Stomach (tissue), 9 donors: ENCODE results near the gene CARS1. TPM values are rescaled to one million over a fixed set of nuclear protein-coding genes. Genes with fewer than 3 reads are reported as not detected.

Experiments used
- DNase-seq, 2 donors: peaks; one replicate each; pipeline versions ENCODE4 v3.0.0 to v3.0.0-alpha.2; 2013 to 2019
- H3K27ac ChIP-seq, 5 donors: fragments of 200-600 bp in 4 of 5; sonication (generic) in 4 of 5; one replicate each; pipeline ENCODE4 v1.5.1; 2013 to 2019; ENCODE audit warnings: mild to moderate bottlenecking in 1 of 5, moderate library complexity in 1 of 5
- H3K27me3 ChIP-seq, 3 donors: fragments of 200-600 bp; sonication (generic); one replicate each; pipeline ENCODE4 v1.5.1; 2017 to 2019; ENCODE audit warnings: mixed run types in 1 of 3
- H3K36me3 ChIP-seq, 4 donors: fragments of 200-600 bp; sonication (generic); 1 replicate in 3 of 4; 2 replicates in 1 of 4; pipeline ENCODE4 v1.5.1; 2016 to 2019
- H3K4me1 ChIP-seq, 4 donors: fragments of 200-600 bp; sonication (generic); one replicate each; pipeline ENCODE4 v1.5.1; 2016 to 2019
- H3K4me3 ChIP-seq, 4 donors: fragments of 200-600 bp; sonication (generic) in 3 of 4; one replicate each; pipeline ENCODE4 v1.5.1; 2016 to 2019; ENCODE audit warnings: mild to moderate bottlenecking in 1 of 4
- H3K9me3 ChIP-seq, 4 donors: fragments of 200-600 bp; sonication (generic); one replicate each; pipeline ENCODE4 v1.5.1; 2016 to 2019
- CTCF ChIP-seq, 7 experiments: fragments of 450-650 bp in 4 of 7; fragments of 200-600 bp in 3 of 7; sonication (generic) in 3 of 7; IDR thresholded peaks; one replicate each; pipeline ENCODE4 v1.5.1; 2016 to 2019; ENCODE audit warnings: antibody characterized with exemption in 7 of 7, control low read depth in 2 of 7, mild to moderate bottlenecking in 1 of 7
- EP300 ChIP-seq: sonication (generic); formaldehyde crosslinking; IDR thresholded peaks from one replicate; pipeline ENCODE4 v1.6.1; 2017; ENCODE audit warnings: antibody characterized with exemption
- POLR2A ChIP-seq, 4 donors: fragments of 450-650 bp; IDR thresholded peaks; one replicate each; pipeline ENCODE4 v1.6.1; 2016; ENCODE audit warnings: antibody characterized with exemption in 4 of 4, control low read depth in 2 of 4, mild to moderate bottlenecking in 1 of 4, moderate library complexity in 1 of 4
- POLR2AphosphoS5 ChIP-seq, 3 donors: sonication (generic); formaldehyde crosslinking; IDR thresholded peaks; one replicate each; pipeline ENCODE4 v1.6.1; 2016; ENCODE audit warnings: antibody characterized with exemption in 3 of 3
- WGBS, 5 donors: extraction: QIAGEN DNeasy Blood & Tissue Kit in 3 of 5; methylation state at CpG; one replicate each; pipeline versions ENCODE4 v1.1.5 to v1.1.7; 2013 to 2018; 5-methylcytosine and 5-hydroxymethylcytosine counted together
- intact Hi-C: fragments of 100-400 bp; cut with DNase I; formaldehyde crosslinking; loops from one replicate; pipeline ENCODE4 v1.15.1; 2023; ENCODE audit warnings: low total_unique reads
- polyA plus RNA-seq, 3 donors: library from polyadenylated mRNA; stranded (reverse); fragments of 200-250 nt; gene quantifications; one replicate each; pipeline ENCODE4 v1.2.3, GENCODE V29; 2013
- total RNA-seq, 5 donors: library from RNA; depleted of rRNA; stranded (reverse); fragments of >200 nt; gene quantifications; one replicate each; pipeline versions ENCODE4 v1.1.0 to v1.2.3, GENCODE V29; 2014 to 2016
- donor health status: healthy with polysubstance abuse.
- donor health status: Bipolar disorder and iron deficiency.
- donor health status: healthy.

The CARS1 gene
- total and polyA plus RNA-seq, 8 donors = 25.2 to 54.2 (median 41.8) TPM

GRCh38 chr11:3014943-3015342 lies 42.3 kb downstream of the CARS1 start:
- Histone ChIP-seq H3K4me1 (peaks cover 0 to 8% (median 0%) of the 10 kb centered on the region in 4 donors), H3K27ac (peak overlapping the region in 3 of 5 donors; percentile 10 to 36 (median 32)), H3K4me3 (no peak overlapping the region), H3K36me3 (peaks cover 85 to 100% (median 100%) of the 10 kb centered on the region in 4 donors), H3K9me3 (no peaks in the 10 kb centered on the region), H3K27me3 (no peaks in the 10 kb centered on the region)
- intact Hi-C loops = no loop called here
- WGBS, 5 donors = 66 to 94% (median 82%) methylated on average over 3 to 4 of the region's 4 CpGs
- no peak for DNase-seq
- TF ChIP-seq EP300 (no peak), CTCF (IDR thresholded peaks at IDR 0.05) (no peak), POLR2A (IDR thresholded peaks at IDR 0.05) (no peak), POLR2AphosphoS5 (IDR thresholded peaks at IDR 0.05) (no peak)

- H3K36me3 ChIP-seq = peaks cover 88 to 100% (median 100%) of the 10 kb centered on the region in 4 donors
- H3K4me1 ChIP-seq = peaks cover 0 to 8% (median 0%) of the 10 kb centered on the region in 4 donors
- H3K27me3 ChIP-seq = no peaks in the 10 kb centered on the region
- peak overlapping the region in 4 of 5 donors; percentile 1 to 58 (median 34) for H3K27ac ChIP-seq
- no peak overlapping the region for H3K4me3 ChIP-seq
- no peaks in the 10 kb centered on the region for H3K9me3 ChIP-seq
- intact Hi-C loops = no loop called here
- DNase-seq = peak in 1 of 2 donors; percentile 46
- no peak for TF ChIP-seq POLR2AphosphoS5 (IDR thresholded peaks at IDR 0.05)
- no peak for TF ChIP-seq POLR2A (IDR thresholded peaks at IDR 0.05)
- no peak for TF ChIP-seq CTCF (IDR thresholded peaks at IDR 0.05)
- TF ChIP-seq EP300 = no peak
- WGBS, 5 donors = 67 to 83% (median 74%) methylated on average over 15 to 16 of the region's 16 CpGs
These were observed 42.9 kb downstream of the CARS1 start for GRCh38 chr11:3014057-3014938.

GRCh38 chr11:3011891-3012885 lies 45.0 kb downstream of the CARS1 start:
- peaks cover 0 to 8% (median 0%) of the 10 kb centered on the region in 4 donors for H3K4me1 ChIP-seq
- TF ChIP-seq POLR2A (IDR thresholded peaks at IDR 0.05) (no peak), EP300 (no peak), POLR2AphosphoS5 (IDR thresholded peaks at IDR 0.05) (no peak), CTCF (IDR thresholded peaks at IDR 0.05) (no peak)
- intact Hi-C loops = no loop called here
- 93 to 96% (median 93%) methylated on average over 25 to 31 of the region's 31 CpGs for WGBS, 5 donors
- H3K4me3 ChIP-seq = no peak overlapping the region
- no peaks in the 10 kb centered on the region for H3K9me3 ChIP-seq
- H3K27me3 ChIP-seq = no peaks in the 10 kb centered on the region
- DNase-seq = no peak
- H3K27ac ChIP-seq = no peak overlapping the region
- peaks cover 77 to 99% (median 98%) of the 10 kb centered on the region in 4 donors for H3K36me3 ChIP-seq
